Activated naive CD8-positive, alpha-beta T cell treated with anti-CD3 and anti-CD28 coated beads, Interleukin-2, amount 10 ng/mL, durations not matched to agents 7 days and 5 days (primary cell): ENCODE results near the gene GABRR1. TPM values are rescaled to one million over a fixed set of nuclear protein-coding genes. Genes with fewer than 3 reads are reported as not detected.

ENCODE experiments used
- ATAC-seq: fragments of 150-1000 bp; cut with Tn5 transposase; one replicate; pipeline ENCODE4 v1.10.0; 2021; ENCODE audit warnings: low read depth, moderate library complexity
- POLR2A ChIA-PET: fragments of 350-600 bp; sonication (Branson Sonifier 250); formaldehyde crosslinking; loops from one replicate; lab custom pipeline; 2021; ENCODE audit warnings: antibody characterized with exemption; lab: Charles Lee
- DNase-seq: peaks from one replicate; pipeline ENCODE4 v3.0.0; 2021
- H3K27ac Mint-ChIP-seq: one replicate; pipeline ENCODE4 v1.8.0; 2022; ENCODE audit warnings: mild to moderate bottlenecking, mixed read lengths
- H3K27me3 Mint-ChIP-seq: one replicate; pipeline ENCODE4 v1.8.0; 2022; ENCODE audit warnings: mild to moderate bottlenecking, moderate library complexity, mixed read lengths
- H3K36me3 Mint-ChIP-seq: one replicate; pipeline ENCODE4 v1.8.0; 2021; ENCODE audit warnings: mild to moderate bottlenecking, mixed read lengths
- H3K4me1 Mint-ChIP-seq: one replicate; pipeline ENCODE4 v1.8.0; 2021; ENCODE audit warnings: mixed read lengths
- H3K4me3 Mint-ChIP-seq: one replicate; pipeline ENCODE4 v1.8.0; 2022; ENCODE audit warnings: mild to moderate bottlenecking, moderate library complexity, mixed read lengths
- H3K9me3 Mint-ChIP-seq: one replicate; pipeline ENCODE4 v1.8.0; 2021; ENCODE audit warnings: mixed read lengths
- total RNA-seq, 2 experiments: library from RNA; stranded (reverse); gene quantifications; one replicate each; pipeline ENCODE4 v1.2.3, GENCODE V29; 2021

Gene GABRR1
- total RNA-seq, 2 experiments from 2014 or later, result not detected

DNA sequence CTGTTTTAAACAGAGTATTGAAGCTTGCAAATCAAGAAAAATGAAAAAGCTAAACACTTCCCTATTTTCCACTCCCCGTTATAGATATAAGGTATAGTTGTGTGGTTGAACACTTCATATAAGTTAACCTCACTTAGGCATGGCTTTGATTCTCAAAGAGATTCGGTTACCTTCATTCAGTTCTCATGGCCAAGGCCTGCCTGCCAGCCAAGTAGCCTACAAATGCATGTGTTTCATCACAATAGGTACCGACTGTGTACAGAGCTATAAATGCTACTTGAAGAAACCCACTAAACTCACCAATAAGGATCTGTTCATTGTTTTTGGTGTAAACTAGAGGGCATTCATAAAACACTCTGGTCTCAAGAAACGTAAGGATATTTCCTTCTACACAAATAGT, 43.5 kb downstream of the GABRR1 start:
- Mint-ChIP-seq H3K36me3 (no peaks in the 10 kb centered on the region), H3K27ac (no peak overlapping the region), H3K27me3 (peaks cover 2% of the 10 kb centered on the region), H3K4me3 (no peak overlapping the region), H3K4me1 (no peaks in the 10 kb centered on the region), H3K9me3 (no peaks in the 10 kb centered on the region)
- ATAC-seq (no peak), DNase-seq (no peak)
- POLR2A ChIA-PET, result no interaction called here

DNA sequence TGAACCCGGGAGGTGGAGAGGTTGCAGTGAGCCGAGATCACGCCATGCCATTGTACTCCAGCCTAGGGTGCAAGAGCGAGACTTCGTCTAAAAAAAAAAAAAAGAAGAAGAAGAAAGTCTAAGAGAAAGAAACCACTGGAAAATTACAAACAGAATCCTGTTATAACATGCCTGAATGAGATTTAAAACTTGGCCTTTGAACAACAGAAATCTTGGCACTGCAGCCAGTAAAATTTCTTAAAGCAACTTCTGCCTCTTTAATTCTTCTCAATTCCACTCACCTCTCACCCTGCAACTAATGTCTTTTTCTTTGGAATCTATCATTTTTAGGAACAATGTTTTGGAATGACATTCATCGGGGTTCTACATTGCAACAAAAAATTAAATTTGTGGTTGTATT, 45.0 kb downstream of the GABRR1 start:
- no peaks in the 10 kb centered on the region for H3K36me3 Mint-ChIP-seq
- POLR2A ChIA-PET, result no interaction called here
- no peaks in the 10 kb centered on the region for H3K9me3 Mint-ChIP-seq
- H3K4me1 Mint-ChIP-seq, result no peaks in the 10 kb centered on the region
- ATAC-seq (no peak), DNase-seq (no peak)
- H3K27me3 Mint-ChIP-seq, result peaks cover 2% of the 10 kb centered on the region
- no peak overlapping the region for H3K27ac Mint-ChIP-seq
- no peak overlapping the region for H3K4me3 Mint-ChIP-seq

DNA sequence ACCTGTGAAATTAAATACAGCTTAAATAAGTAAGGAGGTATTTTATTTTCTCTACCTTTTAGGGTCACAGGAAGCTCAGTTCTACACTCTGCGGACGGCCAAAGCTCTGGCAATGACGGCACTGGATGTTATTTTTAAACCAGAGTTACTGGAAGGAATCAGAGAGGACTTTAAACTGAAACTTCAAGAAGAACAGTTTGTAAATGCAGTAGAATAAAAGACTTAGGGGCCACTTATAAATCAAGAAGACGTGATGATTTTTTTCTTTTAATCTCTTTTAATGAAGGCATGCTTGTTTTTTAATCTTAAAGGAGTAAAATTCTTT, 55.1 kb downstream of the GABRR1 start:
- Mint-ChIP-seq H3K4me3 (no peak overlapping the region), H3K27ac (no peak overlapping the region), H3K27me3 (no peaks in the 10 kb centered on the region), H3K4me1 (no peaks in the 10 kb centered on the region), H3K36me3 (peaks cover 24% of the 10 kb centered on the region), H3K9me3 (no peaks in the 10 kb centered on the region)
- no peak for ATAC-seq
- DNase-seq, result no peak
- POLR2A ChIA-PET, result no interaction called here

DNA sequence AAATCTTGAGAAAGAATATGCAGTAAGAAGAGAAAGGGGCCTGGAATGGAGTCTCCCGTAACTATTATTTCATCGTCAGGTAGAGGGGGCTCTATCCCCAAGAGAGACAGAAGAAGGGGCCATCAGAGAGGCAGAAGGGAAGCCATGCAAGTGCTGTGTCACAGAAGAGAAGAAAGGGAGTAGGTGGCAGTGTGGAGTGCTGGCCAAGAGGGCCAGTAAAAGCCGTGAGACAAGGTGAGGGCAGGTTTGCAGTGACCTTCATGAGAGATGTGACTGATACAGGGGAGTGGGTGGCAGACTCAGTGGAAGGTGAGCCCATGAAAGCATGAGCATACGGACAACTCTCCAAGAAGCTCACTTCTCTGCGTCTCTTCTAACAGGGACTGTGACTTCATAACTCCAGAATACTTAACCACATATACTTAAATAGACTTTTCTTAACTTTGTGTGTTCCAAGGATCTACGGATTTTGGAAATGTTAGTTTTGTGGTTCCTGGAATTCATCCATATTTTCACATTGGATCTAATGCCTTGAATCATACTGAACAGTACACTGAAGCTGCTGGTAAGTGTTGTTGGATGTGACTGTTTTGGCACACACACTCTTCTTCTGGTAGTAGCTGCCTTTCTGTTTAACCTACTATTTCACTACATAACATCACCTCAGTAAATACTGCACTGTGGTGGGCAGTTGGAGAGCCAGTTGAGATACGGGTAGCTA, 55.7 kb downstream of the GABRR1 start:
- peaks cover 24% of the 10 kb centered on the region for H3K36me3 Mint-ChIP-seq
- ATAC-seq (no peak), DNase-seq (no peak)
- H3K9me3 Mint-ChIP-seq, result no peaks in the 10 kb centered on the region
- peak overlapping the region; percentile 17 for H3K27ac Mint-ChIP-seq
- POLR2A ChIA-PET, result no interaction called here
- no peaks in the 10 kb centered on the region for H3K27me3 Mint-ChIP-seq
- peaks cover under 1% of the 10 kb centered on the region for H3K4me1 Mint-ChIP-seq
- no peak overlapping the region for H3K4me3 Mint-ChIP-seq

DNA sequence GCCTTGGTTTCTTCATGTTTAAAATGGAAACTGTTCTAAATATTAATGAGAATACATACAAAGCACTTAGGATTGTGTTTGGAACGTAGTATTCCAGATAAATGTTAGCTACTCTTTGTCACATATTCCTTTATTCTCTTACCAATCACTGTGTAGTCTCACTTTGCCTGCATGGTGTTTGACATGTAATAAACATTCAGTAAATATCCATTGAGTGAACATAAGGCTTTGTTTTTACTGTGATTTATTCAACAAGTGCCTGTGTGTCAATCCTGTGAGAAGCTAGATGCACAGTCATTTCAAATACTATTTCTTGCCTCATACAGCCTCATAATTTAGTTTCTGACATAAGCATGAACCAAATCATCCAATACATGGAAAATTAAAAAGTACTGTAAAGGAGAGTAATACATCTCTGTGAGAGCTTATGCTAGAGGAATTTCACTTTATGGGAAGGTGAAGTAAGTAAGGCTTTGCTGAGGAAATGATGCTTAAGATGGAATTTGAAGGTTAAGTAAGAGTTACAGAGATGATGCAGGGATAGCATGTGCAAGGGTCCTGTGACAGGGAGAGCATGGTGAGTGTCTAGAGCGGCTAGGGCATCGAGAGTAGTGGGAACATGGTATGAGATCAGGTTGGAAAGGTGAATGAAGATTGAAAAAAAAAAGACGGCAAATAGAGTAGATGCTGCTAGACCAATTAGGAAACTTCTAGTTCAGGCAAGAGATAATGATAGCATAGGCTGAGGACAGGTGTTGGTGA, 56.6 kb downstream of the GABRR1 start:
- Mint-ChIP-seq H3K27me3 (no peaks in the 10 kb centered on the region), H3K27ac (no peak overlapping the region), H3K4me1 (peaks cover 3% of the 10 kb centered on the region), H3K9me3 (no peaks in the 10 kb centered on the region), H3K4me3 (no peak overlapping the region), H3K36me3 (peaks cover 26% of the 10 kb centered on the region)
- POLR2A ChIA-PET, result no interaction called here
- DNase-seq, result no peak
- ATAC-seq, result no peak

DNA sequence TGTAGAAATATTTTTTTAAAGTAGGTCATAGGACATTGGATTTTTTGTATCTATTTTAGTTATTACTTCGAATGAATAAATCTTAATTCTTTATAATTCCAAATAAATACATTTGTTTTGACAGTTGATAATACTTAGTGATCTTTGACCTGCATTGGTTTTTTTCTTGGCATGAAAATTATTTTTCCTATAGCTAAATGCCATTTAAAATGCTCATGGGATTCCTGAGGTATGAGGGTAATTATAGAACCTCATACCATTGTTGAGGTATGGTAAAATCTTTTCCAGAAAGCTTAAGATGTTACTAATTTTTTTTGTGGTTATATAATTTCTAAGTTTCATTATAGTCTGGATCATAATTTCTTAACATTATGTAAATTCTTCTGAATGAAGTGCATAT, 63.0 kb downstream of the GABRR1 start:
- DNase-seq (no peak), ATAC-seq (no peak)
- Mint-ChIP-seq H3K4me1 (peaks cover 17% of the 10 kb centered on the region), H3K4me3 (no peak overlapping the region), H3K36me3 (peaks cover 26% of the 10 kb centered on the region), H3K27me3 (no peaks in the 10 kb centered on the region), H3K27ac (no peak overlapping the region), H3K9me3 (no peaks in the 10 kb centered on the region)
- POLR2A ChIA-PET, result no interaction called here

DNA sequence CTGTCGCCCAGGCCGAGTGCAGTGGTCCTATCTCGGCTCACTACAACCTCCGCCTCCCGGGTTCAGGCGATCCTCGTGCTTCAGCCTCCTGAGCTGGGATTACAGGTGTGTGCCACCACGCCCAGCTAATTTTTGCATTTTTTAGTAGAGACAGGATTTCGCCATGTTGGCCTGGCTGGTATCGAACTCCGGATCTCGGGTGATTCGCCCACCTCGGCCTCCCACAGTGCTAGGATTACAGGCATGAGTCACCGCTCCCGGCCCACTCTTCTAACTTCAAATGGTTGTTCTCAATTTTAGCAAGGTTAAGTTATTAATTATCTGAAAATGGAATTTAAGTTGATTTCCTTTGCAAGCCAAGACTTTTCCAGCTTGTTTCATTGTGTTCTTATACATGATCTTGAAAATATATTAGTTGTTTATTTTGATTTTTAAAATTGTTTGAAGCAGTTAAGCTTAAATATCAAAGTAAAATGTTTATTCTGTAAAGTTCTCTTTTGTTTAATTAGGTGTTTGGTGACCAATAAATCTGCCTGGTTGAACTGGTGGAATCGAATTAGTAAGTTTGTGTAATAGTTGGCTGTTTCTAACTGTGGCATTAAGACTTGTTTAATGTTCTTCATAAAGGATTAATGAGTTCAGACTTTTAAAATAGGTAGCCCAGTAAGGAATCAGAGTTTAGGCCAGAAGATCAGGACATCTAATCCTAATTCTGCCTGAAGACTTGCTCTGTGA, 69.0 kb downstream of the GABRR1 start:
- Mint-ChIP-seq H3K27me3 (peaks cover 2% of the 10 kb centered on the region), H3K9me3 (no peaks in the 10 kb centered on the region), H3K27ac (no peak overlapping the region), H3K4me1 (peaks cover 38% of the 10 kb centered on the region), H3K4me3 (peak overlapping the region; percentile 55), H3K36me3 (peaks cover 21% of the 10 kb centered on the region)
- POLR2A ChIA-PET, result interaction anchor here (0.5 to 5.0 kb wide), 4 partner anchors 67 to 195 kb away, joined by 3 to 103 read pairs (median 6); partner anchors contain the start of gene PNRC1
- ATAC-seq (no peak), DNase-seq (no peak)

DNA sequence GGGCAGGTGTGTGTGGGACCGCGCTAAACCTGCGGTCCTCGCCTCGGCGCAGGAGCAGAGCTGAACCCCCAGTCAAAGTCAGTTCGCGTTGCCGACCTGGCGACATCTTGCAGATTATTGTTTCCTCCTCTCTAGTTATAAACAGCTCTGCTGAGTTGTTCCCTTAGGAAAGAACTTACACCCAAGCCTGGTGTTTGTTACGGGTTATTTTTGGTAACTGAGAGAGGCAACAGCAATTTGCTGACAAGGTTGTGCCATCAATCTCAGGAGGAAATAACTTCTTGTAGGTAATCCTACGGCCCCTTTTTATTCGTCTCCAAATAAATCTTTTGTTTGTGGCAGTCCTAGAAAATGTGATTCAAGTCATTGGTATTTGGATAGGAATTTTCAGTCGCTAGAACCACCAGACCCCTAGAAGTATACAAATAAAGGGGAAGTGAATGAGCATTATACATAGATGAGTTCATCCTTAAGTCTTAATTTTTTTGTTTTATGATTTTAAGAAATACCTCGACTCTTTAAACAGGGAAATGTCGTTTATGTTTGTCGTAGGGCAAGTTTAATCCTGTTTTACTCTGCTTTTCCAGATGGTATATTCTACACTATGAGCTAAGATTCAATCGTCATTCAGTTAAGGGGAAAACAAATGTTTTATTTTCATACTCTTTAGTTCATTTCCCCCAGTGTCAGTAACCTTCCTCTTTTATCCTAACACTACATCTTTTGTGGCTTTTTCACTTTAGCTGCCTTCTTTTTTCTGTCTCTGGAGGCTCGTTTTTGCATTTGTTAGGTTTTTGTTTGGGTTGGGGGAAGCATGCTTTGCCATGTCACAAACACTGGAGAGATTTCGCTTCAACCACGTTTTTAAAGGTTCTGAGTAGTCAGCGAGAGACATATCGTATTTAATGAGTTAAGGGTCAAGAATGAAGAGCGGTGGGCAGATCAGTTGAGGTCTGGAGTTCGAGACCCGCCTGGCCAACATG, 70.1 kb downstream of the GABRR1 start:
- Mint-ChIP-seq H3K27me3 (peaks cover 6% of the 10 kb centered on the region), H3K9me3 (no peaks in the 10 kb centered on the region), H3K4me3 (peak overlapping the region; percentile 84), H3K36me3 (peaks cover 21% of the 10 kb centered on the region), H3K27ac (peak overlapping the region; percentile 76), H3K4me1 (peaks cover 38% of the 10 kb centered on the region)
- POLR2A ChIA-PET, result interaction anchor here (0.6 to 5.0 kb wide), 11 partner anchors 8 to 519 kb away, joined by 3 to 103 read pairs (median 3); partner anchors contain the start of gene PNRC1
- ATAC-seq (no peak), DNase-seq (no peak)

DNA sequence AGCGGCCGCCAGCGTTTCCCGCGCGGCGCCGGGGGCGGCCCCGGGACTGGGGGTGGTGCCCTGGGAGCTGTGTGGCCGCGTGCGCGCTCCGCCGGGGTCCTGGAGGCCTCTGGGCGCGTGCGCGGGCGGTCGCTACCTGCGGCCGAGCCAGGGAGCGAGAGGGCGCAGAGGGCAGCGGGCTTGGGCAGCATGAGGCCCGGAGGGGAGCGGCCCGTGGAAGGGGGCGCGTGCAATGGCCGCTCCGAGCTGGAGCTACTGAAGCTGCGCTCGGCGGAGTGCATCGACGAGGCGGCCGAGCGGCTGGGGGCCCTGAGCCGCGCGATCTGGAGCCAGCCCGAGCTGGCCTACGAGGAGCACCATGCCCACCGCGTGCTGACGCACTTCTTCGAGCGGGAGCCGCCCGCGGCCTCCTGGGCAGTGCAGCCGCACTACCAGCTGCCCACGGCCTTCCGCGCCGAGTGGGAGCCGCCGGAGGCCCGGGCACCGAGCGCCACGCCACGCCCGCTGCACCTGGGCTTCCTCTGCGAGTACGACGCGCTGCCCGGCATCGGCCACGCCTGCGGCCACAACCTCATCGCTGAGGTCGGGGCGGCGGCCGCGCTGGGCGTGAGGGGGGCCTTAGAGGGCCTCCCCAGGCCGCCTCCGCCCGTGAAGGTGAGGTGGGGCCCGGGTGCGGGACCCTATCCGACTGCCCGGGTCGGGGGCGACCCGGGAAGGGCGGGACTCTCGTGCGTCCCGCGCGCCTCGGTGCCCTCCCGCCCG, 71.0 kb downstream of the GABRR1 start, which contains the start of gene PM20D2:
Gene PM20D2 (plus strand): TSS at position 100 of the 762 bp plus-strand sequence. CDS start 90 bp downstream, at position 190.
- H3K27me3 Mint-ChIP-seq, result peaks cover 6% of the 10 kb centered on the region
- DNase-seq (peak; percentile 85), ATAC-seq (peak; percentile 81)
- H3K9me3 Mint-ChIP-seq, result no peaks in the 10 kb centered on the region
- H3K36me3 Mint-ChIP-seq, result peaks cover 19% of the 10 kb centered on the region
- POLR2A ChIA-PET, result interaction anchor here (0.6 to 5.0 kb wide), 13 partner anchors 9 to 683 kb away, joined by 3 to 103 read pairs (median 3); partner anchors contain the start of genes PNRC1 and SRSF12
- H3K4me1 Mint-ChIP-seq, result peaks cover 35% of the 10 kb centered on the region
- peak within 1 kb of the TSS; percentile 91 for H3K4me3 Mint-ChIP-seq
- H3K27ac Mint-ChIP-seq, result peak within 1 kb of the TSS; percentile 97

DNA sequence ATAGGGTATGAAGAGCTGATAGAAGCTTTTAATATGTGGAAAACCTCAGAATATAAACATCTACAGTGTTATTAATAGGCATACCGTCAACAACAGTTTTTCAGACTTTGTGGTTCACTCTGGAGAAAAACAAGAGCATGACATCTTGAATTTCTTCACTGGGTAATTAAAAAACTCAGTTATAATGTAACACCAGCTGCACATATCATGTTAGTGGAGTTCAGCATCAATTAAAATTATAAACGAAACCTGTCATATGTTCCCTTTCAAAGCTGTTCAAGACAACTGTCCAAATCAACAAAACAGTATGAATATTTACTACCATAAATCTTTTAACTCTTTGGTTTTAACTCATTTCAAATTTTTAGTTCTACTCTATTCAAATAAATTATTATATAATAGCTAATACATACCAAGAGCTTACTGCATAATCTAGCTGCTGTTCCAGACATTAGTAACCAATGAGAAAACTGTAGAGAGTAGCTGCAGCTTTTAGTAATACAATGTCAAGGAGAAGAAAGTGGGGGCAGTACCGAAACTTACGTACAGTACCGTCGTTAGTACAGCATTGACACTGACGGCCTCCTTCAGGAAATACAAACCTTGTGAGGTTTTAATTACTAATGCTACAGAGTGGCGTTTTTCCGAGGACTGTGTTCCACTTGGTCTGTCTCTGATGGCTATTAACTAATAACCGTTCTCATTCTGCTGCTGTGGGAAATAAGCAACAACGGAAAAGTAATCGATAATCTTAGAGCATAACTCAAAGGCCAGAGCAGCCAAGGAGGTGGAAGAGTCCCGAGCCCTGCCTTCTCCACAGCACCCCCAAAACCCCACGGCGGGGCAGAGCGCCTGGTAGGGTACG, 71.8 kb downstream of the GABRR1 start:
- no peak for DNase-seq
- Mint-ChIP-seq H3K9me3 (no peaks in the 10 kb centered on the region), H3K27ac (peak overlapping the region; percentile 97)

DNA sequence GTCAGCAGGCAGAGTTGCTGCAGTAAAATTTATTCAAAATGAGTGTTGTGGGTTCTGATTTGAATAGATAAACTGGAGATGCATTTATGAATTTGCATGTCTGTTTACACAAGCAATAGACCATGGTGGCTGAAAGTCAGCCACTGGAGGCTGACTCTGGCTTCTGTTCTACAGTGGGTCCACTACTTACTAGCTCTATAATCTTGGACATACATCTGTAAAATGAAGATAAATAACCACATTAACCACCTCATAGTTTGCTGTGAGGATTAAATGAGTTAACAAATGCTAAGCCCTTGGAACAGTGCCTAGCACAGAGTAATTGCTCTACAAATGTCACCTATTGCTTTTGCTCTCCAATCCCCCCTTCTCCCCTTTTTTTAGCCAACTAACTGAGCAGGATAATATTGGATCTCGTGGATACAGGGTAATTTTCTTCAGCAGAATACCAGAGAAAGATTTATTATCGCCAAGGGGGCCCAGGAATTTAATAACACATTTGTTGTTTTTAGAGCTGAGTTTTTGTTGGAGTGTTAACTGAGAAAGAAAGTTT, 72.7 kb downstream of the GABRR1 start:
- H3K27ac Mint-ChIP-seq, result peak overlapping the region; percentile 55
- ATAC-seq (no peak), DNase-seq (no peak)
- POLR2A ChIA-PET, result interaction anchor here (2.5 to 5.0 kb wide), 2 partner anchors 27 to 64 kb away, joined by 7 to 103 read pairs; partner anchors contain the start of genes PNRC1 and SRSF12
- no peak overlapping the region for H3K4me3 Mint-ChIP-seq
- peaks cover 27% of the 10 kb centered on the region for H3K4me1 Mint-ChIP-seq
- H3K36me3 Mint-ChIP-seq, result peaks cover 12% of the 10 kb centered on the region
- H3K9me3 Mint-ChIP-seq, result no peaks in the 10 kb centered on the region
- H3K27me3 Mint-ChIP-seq, result peaks cover 6% of the 10 kb centered on the region

More for the DNA sequence above, 71.8 kb downstream of the GABRR1 start:
- peaks cover 19% of the 10 kb centered on the region for H3K36me3 Mint-ChIP-seq
- ATAC-seq, result peak; percentile 68
- peaks cover 6% of the 10 kb centered on the region for H3K27me3 Mint-ChIP-seq
- peak overlapping the region; percentile 91 for H3K4me3 Mint-ChIP-seq
- POLR2A ChIA-PET, result interaction anchor here (0.5 to 5.0 kb wide), 10 partner anchors 10 to 684 kb away, joined by 3 to 103 read pairs (median 6); partner anchors contain the start of genes PNRC1 and SRSF12
- peaks cover 34% of the 10 kb centered on the region for H3K4me1 Mint-ChIP-seq
